ENCODE results near the gene GRID1.
"Not testable (repeated sequence)": the region's sequence is repeated elsewhere in the genome, so short reads cannot be mapped to it uniquely, and the experiment has no call there.

Gene GRID1

GRCh38 chr10:86249794-86250193 lies 116.8 kb downstream of the GRID1 start:
- no peak for DNase-seq

DNA sequence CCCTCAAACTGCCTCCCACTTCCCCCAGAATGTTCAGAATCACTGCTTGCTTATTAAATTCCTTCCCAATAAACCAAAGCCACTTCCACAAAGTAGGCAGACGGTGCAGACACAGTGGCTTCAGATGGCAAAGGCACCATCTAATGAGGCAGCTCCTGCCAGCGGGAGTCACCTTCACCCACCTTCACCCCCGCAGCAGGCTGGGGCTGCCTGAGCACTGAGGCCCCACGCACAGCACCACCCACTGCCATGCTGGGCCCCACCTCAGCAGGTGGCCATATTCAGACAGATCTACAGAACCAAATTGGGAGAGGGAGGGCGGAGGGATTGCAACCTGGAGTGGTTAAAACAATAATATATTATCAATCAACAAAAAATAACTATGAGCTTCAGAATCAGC lies 118.5 kb downstream of the GRID1 start:
- no peak for DNase-seq

DNA sequence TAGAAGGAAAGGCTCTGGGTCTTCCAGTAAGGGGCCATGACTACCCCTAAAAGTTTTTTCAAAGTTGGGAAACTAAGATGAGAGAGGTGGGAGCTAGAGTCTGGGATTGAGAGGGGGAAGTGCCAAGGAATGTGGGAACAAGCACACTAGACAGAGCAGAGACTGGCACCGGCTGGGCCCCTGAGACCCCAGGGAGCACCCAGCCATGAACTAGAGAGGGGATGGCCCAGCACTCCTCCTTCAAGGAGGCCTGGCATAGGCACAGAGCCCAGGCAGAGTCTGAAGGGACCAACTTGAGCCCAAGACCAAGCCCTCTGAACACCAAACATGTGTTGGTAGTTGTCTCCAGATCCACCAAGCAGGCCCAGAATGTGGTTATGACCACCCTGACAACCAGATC lies 119.0 kb downstream of the GRID1 start:
- DNase-seq, result no peak

DNA sequence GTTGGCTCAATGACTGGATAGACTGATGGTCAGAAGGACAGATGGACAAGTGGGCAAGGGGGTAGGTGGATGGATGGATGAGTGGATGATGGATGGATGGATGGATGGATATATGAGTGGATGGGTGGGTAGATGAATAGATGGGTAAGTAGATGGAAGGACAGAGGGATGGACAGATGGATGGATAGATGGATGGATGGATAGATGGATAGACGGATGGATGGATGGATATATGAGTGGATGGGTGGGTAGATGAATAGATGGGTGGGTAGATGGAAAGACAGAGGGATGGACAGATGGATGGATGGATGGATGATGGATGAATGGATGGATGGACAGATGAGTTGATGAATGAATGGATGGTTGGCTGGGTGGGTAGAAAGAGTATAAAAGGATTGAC lies 119.5 kb downstream of the GRID1 start:
- DNase-seq, result no peak

DNA sequence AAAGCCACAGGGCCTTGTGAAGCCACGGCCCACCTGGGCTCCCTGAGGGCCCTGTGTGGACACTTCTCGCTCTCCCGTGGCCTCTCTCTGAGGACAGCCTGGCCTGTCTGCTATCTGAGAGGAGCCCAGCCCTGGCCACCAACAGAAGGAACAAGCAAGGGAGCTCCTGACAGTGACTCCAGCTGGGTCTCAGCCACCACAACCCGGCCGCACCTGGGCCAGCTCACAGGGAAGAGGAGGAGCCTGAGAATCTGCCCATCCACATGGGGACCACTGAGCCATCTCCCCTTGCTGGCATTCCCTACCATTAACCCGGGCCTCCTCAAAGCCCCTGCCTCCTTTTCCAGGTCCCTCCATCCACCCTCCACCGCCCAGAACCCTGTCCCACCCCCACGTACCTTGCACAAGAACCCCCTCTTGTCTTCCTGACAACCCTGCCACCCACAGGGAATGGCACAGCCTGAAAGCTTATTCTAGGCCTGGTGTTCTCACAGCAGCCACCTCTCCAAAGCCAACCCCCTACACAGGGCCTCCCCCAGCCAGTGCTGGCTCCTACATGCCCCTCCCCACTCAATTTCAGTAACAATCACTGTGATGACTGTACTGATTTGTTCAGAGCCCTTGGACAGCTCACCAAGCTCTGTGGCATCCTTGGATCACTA lies 120.2 kb downstream of the GRID1 start:
- DNase-seq, result no peak

GRCh38 chr10:86245015-86245394 lies 121.6 kb downstream of the GRID1 start:
- no peak for DNase-seq

- no peak for DNase-seq
Measured at GRCh38 chr10:86244297-86245014, 122.1 kb downstream of the GRID1 start.

DNA sequence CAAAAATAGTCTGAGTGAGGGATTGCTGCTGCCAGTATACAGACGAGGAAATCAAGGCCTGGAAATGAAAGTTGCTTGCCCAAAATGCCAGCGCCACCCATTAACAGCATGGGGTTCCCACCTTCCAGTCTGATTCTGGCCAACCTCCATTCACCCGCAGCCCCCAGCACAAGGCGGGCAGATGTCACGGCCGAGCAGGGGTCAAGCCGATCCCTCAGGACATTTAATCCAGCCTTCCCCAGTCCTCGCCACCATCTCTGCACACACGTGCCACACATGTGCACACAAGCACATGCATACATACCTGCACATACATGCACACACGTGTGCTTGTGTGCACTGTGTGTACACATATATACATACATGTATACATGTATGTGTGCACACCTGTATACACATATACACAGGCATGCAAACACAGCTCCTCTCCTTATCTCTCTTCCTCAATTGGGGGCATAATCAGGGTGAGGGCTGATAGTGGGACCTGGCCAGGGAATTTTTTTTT lies 122.9 kb downstream of the GRID1 start:
- no peak for DNase-seq

- DNase-seq, result no peak
Measured at GRCh38 chr10:86242761-86243160, 123.8 kb downstream of the GRID1 start.

DNA sequence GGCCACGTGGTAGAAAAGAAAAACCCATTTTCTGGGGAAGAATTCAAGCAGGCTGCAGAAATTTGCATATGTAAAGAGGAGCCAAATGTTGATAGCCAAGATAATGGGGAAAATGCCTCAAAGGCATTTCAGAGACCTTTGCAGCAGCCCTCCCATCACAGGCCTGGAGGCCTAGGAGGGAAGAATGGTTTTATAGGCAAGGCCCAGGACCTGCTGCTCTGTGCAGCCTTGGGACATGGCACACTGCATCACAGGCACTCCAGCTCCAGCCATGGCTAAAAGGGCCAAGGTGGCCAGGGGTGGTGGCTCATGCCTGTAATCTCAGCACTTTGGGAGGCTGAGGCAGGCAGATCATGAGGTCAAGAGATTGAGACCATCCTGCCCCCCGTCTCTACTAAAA lies 128.5 kb downstream of the GRID1 start:
- DNase-seq, result not testable (repeated sequence)

DNA sequence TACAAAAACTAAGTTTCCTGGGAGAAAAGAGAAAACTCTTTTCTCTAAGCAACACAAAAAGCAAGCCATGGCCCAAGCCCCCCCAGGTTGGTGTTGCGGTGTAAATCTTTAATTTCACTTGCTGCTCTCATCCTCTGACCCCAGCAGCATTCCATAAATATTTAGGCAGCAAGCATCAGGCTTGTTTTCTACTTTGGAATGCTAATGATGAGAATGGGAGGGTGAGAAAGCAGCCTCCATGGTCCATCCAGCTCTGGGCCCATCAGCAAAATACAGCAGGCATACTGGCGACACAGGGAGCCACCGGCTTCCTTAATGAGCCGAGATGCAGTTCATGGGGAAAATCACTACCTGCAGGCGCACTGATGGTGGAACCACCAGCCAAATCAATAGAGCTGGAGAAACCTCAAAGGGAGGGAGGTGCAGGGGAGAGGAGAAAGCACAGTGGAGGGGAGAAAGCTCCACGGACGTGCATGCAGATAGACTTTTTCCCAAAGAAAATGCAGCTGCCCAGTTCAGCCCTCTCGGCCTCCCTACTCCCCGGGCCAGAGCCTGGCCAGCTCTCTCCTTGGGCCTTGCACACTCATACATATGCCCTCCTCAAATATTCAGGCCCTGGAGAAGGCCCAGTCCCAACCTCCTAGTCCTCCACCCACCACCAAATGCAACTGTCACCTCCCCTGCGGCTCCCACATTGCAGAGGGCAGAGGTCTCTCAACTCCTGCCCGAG lies 131.9 kb downstream of the GRID1 start:
- DNase-seq, result no peak

DNA sequence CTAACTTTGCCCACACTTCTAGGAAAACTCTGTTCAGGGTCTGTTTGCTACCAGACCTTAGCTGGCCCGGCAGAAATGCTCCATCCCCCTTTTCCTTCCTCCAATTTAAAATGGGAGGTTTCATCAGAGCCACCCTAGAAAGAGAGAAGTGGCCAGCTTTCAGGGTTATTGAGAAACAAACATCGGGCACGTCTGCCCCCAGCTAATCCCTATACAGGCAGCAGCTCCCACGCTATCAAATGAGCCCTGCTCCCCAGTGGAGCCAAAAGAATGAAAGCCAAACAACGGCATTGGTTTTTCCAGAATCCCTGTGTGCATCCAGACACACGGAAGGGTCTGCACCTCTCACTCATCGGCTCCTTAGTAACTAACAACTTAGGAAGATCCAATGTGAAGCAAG lies 132.5 kb downstream of the GRID1 start:
- DNase-seq, result peak; percentile 71 to 72

- no peak for DNase-seq
Measured at GRCh38 chr10:86233131-86233530, 133.5 kb downstream of the GRID1 start.

DNA sequence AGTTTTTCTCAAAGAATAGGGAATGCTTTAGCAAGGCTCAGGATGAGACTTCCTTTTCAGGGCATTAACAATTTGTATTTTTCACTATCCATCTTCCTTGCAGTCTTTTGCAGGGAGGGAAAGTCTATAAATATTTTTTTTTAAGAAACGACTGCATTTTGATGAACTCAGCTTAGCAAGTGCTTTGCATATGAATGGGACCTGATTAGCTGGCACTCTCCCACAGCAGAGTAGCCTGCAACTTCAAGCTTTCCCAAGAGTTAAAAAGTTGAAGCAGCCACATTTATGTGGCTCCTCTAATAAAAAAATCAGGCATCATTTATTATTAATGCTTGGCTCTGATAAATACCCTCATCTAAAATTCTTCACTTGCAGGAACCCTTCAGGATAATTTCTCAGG lies 134.0 kb downstream of the GRID1 start:
- peak in 1 of 2 donors; percentile 7 for DNase-seq

DNA sequence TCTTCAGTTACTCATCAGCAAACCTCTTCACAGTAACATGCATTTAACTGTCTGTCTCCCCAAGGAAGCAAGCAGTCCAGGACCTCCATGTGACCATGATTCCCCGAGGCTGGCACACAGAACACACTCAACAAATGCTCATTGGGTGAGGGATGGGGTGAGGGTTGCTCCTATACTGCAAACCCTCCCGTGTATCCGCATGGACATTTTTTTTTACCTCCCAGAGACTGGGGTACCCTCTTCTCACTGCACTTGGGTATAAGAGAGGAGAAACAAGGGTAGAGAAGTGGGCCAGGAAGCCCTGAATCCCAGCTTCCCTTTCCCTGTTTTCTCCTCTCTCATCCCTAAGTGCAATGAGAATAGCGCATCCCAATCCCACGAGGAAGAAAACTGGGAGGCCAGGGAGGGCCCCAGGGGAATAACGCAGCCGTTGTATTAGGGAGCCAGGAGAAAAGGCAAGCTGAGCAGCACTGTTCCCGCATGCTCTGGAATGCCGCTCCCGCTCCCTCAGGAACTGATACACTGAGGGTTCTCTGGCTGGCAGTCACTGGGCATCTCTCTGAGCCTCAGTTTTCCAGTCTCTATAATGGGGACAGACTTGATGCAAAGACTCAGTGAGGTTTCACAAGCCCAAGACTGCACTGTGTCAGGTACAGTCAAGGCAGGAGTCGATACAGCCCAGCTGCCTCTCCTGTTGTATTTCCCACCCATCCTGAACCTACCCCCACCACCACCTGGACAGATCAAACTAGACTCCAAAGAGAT lies 134.6 kb downstream of the GRID1 start:
- no peak for DNase-seq

- DNase-seq, result no peak
Measured at GRCh38 chr10:86230557-86231180, 135.9 kb downstream of the GRID1 start.

DNA sequence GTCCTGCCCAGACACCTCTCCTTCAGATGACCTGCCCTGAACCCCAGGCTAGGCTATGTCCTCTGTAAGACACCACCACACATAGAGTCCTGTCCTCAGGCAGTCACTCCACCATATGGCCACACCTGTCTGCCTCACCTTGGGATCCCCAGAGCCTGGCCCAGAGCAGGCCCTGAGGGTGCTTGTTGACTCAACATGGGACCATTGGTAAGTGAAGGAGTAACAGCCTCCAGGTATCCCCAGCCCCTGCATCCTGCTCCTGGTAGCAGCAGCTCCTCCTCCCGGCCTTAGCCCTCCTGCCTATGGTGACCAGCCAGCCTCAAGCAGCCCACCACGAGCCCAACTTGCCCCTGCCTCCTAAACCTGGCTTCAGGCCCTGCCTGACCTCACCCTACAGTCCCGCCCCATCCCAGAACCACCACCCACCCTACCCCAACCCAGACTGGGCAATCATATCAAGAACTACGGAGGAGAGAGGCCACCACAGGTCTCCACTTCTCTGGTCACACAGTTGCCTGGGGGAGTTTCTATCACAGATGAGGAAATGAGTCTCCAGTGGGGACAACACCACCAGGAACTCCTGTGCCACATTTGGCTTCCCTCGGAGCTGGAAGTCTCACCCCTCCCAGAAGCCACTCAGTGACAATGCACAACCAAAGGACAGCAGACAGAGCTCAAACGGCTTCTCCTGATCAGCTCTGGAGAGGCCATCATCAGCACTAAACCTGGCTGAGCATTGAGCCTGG lies 136.6 kb downstream of the GRID1 start:
- peak; percentile 14 to 57 for DNase-seq

GRCh38 chr10:86229376-86229775 lies 137.2 kb downstream of the GRID1 start:
- DNase-seq, result peak; percentile 79 to 94

- no peak for DNase-seq
Measured at GRCh38 chr10:86227501-86228258, 138.9 kb downstream of the GRID1 start.

DNA sequence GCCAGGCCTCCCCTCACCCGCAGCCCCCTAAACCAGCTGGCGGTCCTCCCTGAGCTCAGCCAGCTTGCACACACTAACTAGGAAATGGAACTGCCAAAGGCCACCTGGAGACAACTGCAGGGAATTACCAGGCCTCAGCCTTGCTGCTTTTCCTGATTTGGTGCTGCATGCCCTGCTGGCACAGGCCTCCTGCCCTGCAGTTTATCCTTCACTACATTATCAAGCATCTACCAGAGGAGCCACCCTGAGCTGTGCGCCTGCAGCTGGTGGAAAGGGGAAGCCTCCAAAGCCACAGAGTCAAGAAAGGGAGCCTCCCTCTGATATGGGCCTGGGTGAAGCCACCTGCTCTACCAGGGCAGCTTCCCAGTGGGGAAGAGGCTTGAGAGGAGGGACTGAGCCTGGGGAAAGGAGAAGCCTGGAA lies 139.8 kb downstream of the GRID1 start:
- DNase-seq, result no peak

- DNase-seq, result no peak
Measured at GRCh38 chr10:86226016-86226415, 140.6 kb downstream of the GRID1 start.

Measured in inflammatory macrophage treated with lipopolysaccharide for 1 hour (primary cell).